ENCODE results near the gene KNDC1. TPM values are rescaled to one million over a fixed set of nuclear protein-coding genes. Genes with fewer than 3 reads are reported as not detected.

KNDC1 gene
- total RNA-seq, 1 experiment from 2014 or later, result 15.7 TPM

DNA sequence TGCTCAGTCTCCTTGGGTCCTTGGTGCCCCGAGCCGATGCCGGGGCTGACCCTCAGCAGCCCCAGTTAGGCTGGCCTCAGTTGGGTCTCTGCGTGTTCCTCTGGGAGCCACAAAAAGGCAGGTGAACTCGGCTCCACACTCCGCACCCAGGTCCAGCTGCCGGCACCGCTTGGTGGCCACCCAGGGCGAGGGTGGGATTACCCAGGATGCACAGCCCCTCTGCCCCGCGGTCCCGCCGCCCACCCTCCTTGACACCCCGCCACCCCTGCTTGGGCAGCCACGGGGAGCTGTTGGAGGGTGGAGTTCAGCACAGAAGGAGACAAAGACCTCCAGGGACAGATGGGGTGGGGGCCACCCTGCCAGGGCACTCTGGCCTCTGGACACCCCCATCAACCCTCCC, 95.3 kb downstream of the KNDC1 start:
- H3K4me3 Mint-ChIP-seq, result no peak overlapping the region

More for the DNA sequence above, 95.3 kb downstream of the KNDC1 start:
- peaks cover 8 to 23% of the 10 kb centered on the region in 2 experiments for H3K4me1 Mint-ChIP-seq
- no peak overlapping the region for H2BK12ac ChIP-seq (ENCODE audit: insufficient read length, low read depth, low read length)
- no CpG with 5 or more reads among the region's 15 CpGs for WGBS (ENCODE audit: extremely low coverage, insufficient read length, low lambda C conversion rate)
- H2AK5ac ChIP-seq (ENCODE audit: insufficient read length, low read length), result no peak overlapping the region
- H3K27ac ChIP-seq (ENCODE audit: insufficient read length, low read depth, low read length), result no peak overlapping the region
- no peak overlapping the region for H4K91ac ChIP-seq (ENCODE audit: insufficient read length, low read depth, low read length)
- H3K79me1 ChIP-seq (ENCODE audit: insufficient read depth, low read depth, low read length, poor library complexity, severe bottlenecking), result no peaks in the 10 kb centered on the region
- no peak overlapping the region for H4K8ac ChIP-seq (replicated peaks; ENCODE audit: insufficient read length, low read depth, low read length)
- H3K27ac Mint-ChIP-seq, result no peak overlapping the region
- TF ChIP-seq, protein P1, sequence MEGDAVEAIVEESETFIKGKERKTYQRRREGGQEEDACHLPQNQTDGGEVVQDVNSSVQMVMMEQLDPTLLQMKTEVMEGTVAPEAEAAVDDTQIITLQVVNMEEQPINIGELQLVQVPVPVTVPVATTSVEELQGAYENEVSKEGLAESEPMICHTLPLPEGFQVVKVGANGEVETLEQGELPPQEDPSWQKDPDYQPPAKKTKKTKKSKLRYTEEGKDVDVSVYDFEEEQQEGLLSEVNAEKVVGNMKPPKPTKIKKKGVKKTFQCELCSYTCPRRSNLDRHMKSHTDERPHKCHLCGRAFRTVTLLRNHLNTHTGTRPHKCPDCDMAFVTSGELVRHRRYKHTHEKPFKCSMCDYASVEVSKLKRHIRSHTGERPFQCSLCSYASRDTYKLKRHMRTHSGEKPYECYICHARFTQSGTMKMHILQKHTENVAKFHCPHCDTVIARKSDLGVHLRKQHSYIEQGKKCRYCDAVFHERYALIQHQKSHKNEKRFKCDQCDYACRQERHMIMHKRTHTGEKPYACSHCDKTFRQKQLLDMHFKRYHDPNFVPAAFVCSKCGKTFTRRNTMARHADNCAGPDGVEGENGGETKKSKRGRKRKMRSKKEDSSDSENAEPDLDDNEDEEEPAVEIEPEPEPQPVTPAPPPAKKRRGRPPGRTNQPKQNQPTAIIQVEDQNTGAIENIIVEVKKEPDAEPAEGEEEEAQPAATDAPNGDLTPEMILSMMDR (conservative IDR thresholded peaks at IDR 0.05), result no peak
- no peaks in the 10 kb centered on the region for H3K23me2 ChIP-seq (ENCODE audit: insufficient read length, low read depth, low read length, poor library complexity, severe bottlenecking)
- no peak overlapping the region for H2BK20ac ChIP-seq (ENCODE audit: low read depth, low read length, poor library complexity, severe bottlenecking)
- H3K9me3 ChIP-seq (ENCODE audit: control insufficient read depth, low read depth, low read length), result no peaks in the 10 kb centered on the region
- H3K4me2 ChIP-seq (ENCODE audit: insufficient read depth, insufficient read length, low read length), result no peak overlapping the region
- no peak overlapping the region for H2BK5ac ChIP-seq (ENCODE audit: insufficient read length, low read length)
- no peaks in the 10 kb centered on the region for H3K79me2 ChIP-seq (ENCODE audit: insufficient read depth, low read length)
- no peak overlapping the region for H3K56ac ChIP-seq (ENCODE audit: insufficient read length, low read depth, low read length)
- no peaks in the 10 kb centered on the region for H3K27me3 ChIP-seq (ENCODE audit: insufficient read depth, low read length)
- no peaks in the 10 kb centered on the region; a peak in 1 of 5 replicates for H3K9me3 Mint-ChIP-seq
- H4K20me1 ChIP-seq (ENCODE audit: control insufficient read depth, insufficient read depth, insufficient read length), result no peaks in the 10 kb centered on the region
- no peak overlapping the region for H3T11ph ChIP-seq (ENCODE audit: low read length)
- H2BK15ac ChIP-seq (ENCODE audit: low read depth, low read length), result no peak overlapping the region
- no peak for DNase-seq
- no peak overlapping the region for H3K9ac ChIP-seq (ENCODE audit: extremely low read depth, insufficient read length, low read length)
- no peak overlapping the region for H3K18ac ChIP-seq (ENCODE audit: insufficient read length, low read depth, low read length)
- H3K27me3 Mint-ChIP-seq (ENCODE audit: low read depth), result peaks cover 5% of the 10 kb centered on the region
- no peak overlapping the region for H3K14ac ChIP-seq (ENCODE audit: insufficient read depth, low read length)
- H3K36me3 Mint-ChIP-seq (ENCODE audit: insufficient read depth in 1 of 3, low read depth in 3 of 3), result no peaks in the 10 kb centered on the region
- H3K4me1 ChIP-seq (ENCODE audit: insufficient read depth, low read length), result no peaks in the 10 kb centered on the region
- H4K5ac ChIP-seq (ENCODE audit: insufficient read length, low read depth, low read length), result no peak overlapping the region
- no peak overlapping the region for H2BK120ac ChIP-seq (ENCODE audit: low read depth, low read length, poor library complexity, severe bottlenecking)
- no peak overlapping the region for H3K4ac ChIP-seq (ENCODE audit: low read depth, low read length)
- no peak overlapping the region for H3K23ac ChIP-seq (ENCODE audit: insufficient read length, low read depth, low read length)
- H2AFZ ChIP-seq (ENCODE audit: low read length), result no peak overlapping the region

Data from H9 (cell line).